VCaP (cell line): Measurements from ENCODE around the gene CLIP2.
A peak's percentile ranks its signal among the peaks of the same experiment; 100 is the strongest.
"Not testable (repeated sequence)": the region's sequence is repeated elsewhere in the genome, so short reads cannot be mapped to it uniquely, and the experiment has no call there.

Source experiments
- H3K27ac ChIP-seq: fragments of 450-650 bp; 2 replicates; pipeline ENCODE4 v1.5.1; 2017
- CTCF ChIP-seq: fragments of 450-650 bp; conservative IDR thresholded peaks from 2 replicates; pipeline ENCODE4 v1.5.1; 2017; ENCODE audit warnings: mild to moderate bottlenecking, moderate library complexity

Gene CLIP2

GRCh38 chr7:74289018-74289658 lies at the start of gene CLIP2:
CLIP2 (plus strand) TSS chr7:74289407; CDS start chr7:74317547, 28,140 bp downstream.
- TF ChIP-seq CTCF = no peak
- H3K27ac ChIP-seq = peak within 1 kb of the TSS; percentile 59; the same call in 1 of the 2 replicates

- no peak overlapping the region for H3K27ac ChIP-seq
- no peak for TF ChIP-seq CTCF
Measured at GRCh38 chr7:74240482-74240881, 48.7 kb upstream of the CLIP2 start.

- TF ChIP-seq CTCF = no peak
- no peak overlapping the region for H3K27ac ChIP-seq
Measured at GRCh38 chr7:74242122-74242443, 47.1 kb upstream of the CLIP2 start.

GRCh38 chr7:74246497-74246896 lies 42.7 kb upstream of the CLIP2 start:
- H3K27ac ChIP-seq = peak overlapping the region; percentile 27
- TF ChIP-seq CTCF = no peak

GRCh38 chr7:74248156-74248555 lies 41.1 kb upstream of the CLIP2 start:
- TF ChIP-seq CTCF = no peak
- H3K27ac ChIP-seq = no peak overlapping the region

- not testable (repeated sequence) for H3K27ac ChIP-seq
Measured at GRCh38 chr7:74249058-74249457, 40.1 kb upstream of the CLIP2 start.

- H3K27ac ChIP-seq = peak overlapping the region; percentile 99
- no peak for TF ChIP-seq CTCF
Measured at GRCh38 chr7:74252893-74253292, 36.3 kb upstream of the CLIP2 start.

- peak overlapping the region; percentile 99 for H3K27ac ChIP-seq
Measured at GRCh38 chr7:74253331-74253730, 35.9 kb upstream of the CLIP2 start.

More at GRCh38 chr7:74253331-74253730, 35.9 kb upstream of the CLIP2 start:
- TF ChIP-seq CTCF = no peak
